Activated T-helper 1 cell treated with anti-CD3 and anti-CD28 coated beads, Interleukin-2, amount 50 U/mL, for 16 hours (primary cell): Measurements from ENCODE around the gene DNM3.

Experiments used
- DNase-seq, 2 donors: peaks; one replicate each; pipeline ENCODE4 v3.0.0-alpha.2; 2020; ENCODE audit warnings: low read depth in 1 of 2, low spot score in 1 of 2

Gene DNM3

DNA sequence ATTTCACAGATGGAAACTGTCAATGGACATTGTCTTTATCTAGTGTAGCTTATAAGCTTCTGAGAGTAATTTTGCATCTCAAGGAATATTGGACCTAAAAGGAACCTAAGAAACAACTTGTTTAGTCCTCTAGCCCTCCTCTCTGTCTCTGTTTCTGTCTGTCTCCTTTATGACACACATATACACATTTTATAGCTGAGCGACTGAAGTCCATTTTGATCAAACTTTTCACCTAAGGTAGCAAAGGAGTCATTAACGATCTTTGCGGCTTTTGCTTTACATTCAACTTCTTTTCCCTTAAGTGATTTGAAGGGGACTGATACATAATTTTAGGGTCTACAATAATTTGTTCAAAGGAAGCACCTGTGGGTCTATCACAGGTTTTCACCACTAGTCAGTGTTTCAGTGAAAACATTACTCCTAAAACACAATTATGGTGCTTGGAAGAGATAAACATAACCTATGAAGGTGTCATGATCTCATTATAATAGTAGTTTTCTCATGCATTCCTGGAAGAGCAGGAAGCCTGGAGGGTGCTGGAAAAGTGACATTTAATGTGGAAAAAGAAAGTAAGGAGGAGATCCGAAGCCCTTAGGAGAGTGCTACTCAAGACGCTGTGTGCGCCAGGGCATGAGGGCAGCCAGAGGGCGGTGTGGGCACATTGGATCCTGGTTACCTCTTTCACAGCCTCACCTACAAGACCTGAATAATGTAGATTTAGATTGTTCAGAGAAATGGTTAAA is 248.6 kb downstream of the DNM3 start:
- DNase-seq, result peak; percentile 16 to 24

GRCh38 chr1:172090511-172090817 is 249.2 kb downstream of the DNM3 start:
- no peak for DNase-seq

GRCh38 chr1:172095846-172096245 is 254.5 kb downstream of the DNM3 start:
- no peak for DNase-seq

GRCh38 chr1:172105230-172105629 is 263.9 kb downstream of the DNM3 start:
- DNase-seq, result no peak

DNA sequence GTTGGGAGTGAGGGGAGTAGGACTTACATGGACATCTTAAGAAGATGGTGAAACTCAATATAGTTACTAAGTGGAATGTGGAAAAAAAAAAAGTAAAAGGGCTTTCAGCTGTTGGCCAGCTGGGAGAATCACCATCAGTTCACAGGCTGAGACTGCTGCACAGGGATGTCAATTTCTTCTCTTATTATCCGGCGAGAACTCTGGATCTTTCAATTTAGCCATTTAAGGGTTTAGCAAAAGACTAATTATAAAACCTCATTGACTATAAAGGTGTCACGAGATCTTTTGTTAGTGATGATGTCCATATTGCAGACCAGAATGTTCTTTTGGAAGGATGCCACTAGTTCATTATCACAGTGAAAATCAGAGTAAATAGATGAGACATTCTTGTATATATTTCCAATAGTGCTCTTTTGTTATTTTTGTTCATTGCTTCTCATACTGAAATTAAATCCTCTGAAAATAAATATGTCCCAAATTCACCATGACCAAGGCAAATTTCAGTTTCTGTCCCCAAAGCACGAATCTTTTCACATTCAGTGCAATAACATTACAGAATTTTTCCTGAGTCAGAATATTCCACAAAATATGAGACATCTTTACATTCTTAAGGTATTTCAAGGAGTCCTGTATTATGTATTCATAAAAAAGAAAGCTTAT is 266.1 kb downstream of the DNM3 start:
- no peak for DNase-seq

DNA sequence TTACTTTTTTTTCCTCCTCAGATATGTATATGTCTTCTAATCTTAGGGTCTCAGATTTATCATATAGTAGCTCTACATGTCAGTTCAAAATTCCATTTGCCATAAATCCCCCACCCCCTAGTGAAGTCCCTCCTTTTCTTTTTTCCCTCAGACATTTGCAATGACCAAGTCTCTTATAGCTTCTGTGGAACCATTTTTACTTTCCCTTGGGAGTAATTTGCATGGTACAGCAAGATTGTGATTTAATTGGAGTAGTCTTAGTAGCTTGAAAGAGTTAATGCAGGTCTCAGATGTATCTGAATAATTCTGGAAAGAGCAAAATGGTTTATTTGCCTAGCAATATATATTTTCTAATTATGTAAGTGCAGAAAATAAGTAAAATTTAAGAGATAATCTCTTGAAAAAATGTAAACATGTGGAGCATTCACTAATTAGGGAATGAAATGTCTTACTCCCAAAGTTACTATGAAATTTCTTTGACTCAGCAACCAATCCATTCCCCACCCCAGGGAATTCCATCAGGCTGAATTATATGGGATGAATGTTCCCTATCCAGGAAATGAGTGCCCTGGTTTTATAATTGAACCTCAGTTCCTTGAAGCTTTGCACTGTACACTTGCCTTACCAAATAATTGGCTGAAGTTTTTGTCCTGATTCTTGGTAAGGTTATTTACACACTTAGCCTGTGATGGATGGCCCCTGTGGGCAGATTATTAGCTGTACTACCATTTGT is 267.0 kb downstream of the DNM3 start:
- DNase-seq, result no peak

DNA sequence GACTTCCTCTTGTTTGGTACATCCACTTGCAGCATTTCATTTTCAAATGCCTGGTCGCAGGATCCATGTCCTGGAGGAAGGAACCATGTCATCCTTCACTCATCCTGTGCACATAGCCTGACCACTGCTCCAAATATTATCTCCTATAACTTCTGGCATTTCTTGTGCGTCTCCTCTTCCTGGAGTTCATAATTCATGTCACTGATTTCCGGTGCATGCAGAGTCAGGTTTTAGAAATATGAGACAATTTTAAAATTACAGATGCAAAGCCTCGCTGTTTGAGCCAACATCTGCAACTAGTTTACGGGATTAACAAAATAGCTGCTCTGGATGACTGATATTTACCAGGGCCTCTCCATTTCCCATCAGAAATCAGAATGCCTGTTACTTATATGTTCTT is 268.1 kb downstream of the DNM3 start:
- no peak for DNase-seq

GRCh38 chr1:172112576-172112975 is 271.3 kb downstream of the DNM3 start:
- DNase-seq, result no peak

DNA sequence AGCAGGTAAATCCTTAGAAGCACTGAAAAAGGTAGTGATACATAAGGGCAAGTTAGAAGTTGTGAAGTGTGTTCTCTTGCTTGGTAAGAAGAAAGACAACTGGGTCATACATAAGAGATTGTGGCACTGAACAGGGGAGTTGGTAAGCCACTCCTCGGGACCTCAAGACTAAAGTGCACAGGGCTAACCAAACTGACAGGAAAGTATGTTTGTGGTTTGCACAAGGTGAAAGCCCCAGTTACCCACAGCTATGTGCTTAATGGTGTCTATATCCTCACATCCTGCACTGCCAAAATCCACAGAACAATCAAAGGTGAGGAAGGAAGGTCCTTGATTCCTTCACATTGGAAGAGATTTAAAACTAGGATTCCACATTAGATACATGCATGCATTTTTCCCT is 276.5 kb downstream of the DNM3 start:
- no peak for DNase-seq

GRCh38 chr1:172118618-172119017 is 277.3 kb downstream of the DNM3 start:
- DNase-seq, result no peak

DNA sequence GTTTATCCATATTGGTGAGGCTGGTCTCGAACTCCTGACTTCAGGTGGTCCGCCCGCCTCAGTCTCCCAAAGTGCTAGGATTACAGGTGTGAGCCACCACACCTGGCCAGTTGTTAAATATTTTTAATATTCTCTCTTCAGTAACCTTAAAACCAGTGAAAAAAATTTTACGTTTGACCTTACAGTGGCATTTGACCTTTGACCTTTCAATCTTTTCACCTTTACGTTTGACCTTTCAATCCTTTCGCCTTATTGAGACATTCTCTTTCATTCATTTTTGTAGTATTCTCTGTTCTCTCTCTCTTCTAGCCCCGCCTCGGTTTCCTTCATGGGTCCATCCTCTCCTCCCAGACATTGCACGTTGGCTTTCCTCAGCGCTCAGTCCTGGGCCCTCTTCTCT is 277.9 kb downstream of the DNM3 start:
- no peak for DNase-seq

GRCh38 chr1:172120381-172120780 is 279.1 kb downstream of the DNM3 start:
- no peak for DNase-seq

DNA sequence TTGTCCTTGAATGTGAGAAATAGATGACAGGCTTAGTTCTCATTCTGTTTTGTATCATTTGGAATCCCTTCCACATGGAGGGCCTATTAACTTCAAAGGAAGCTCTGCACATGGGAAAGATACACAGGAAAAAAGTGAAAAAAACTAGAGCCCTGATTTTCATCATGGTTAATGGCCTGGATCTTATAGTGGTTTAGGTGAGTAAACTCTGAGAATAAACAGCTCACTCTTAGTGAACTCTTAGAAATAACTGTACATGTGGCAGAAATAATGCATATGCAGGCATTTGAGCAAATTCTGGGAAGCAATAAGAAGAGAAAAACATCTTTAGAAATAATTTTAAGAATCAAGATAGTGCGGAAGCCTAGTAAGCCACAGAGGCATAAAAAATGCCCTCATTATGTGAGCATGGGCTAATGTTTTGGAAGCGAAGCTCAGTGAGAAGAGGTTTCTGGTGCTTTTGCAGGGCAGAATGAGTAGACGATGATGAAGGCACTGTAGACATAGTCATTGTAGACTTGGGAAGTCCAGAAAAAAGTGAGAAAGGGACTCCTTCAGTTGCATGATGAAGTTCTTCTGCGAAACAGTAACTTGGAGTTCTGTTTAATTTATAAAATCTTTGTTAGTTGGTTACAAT is 279.9 kb downstream of the DNM3 start:
- DNase-seq, result no peak

DNA sequence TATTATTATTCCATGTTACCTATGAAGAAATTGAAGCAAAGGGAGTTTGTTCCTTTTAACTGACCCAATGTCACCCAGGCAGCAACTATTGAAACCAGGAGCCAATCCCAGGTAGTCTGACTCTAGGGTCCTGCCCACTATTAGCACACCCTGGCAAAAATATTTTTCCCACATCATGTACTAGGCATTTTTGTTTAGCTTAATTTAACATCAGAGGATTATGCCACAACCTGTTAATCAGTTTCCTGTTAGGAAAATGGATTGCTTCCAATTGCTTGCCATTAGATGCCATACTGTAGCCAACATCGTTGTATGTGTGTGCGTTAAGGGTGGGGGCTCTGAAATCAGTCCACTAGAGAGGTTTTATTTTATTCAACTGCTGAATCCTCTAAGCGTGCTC is 281.1 kb downstream of the DNM3 start:
- DNase-seq, result no peak

GRCh38 chr1:172125250-172125649 is 284.0 kb downstream of the DNM3 start:
- no peak for DNase-seq

GRCh38 chr1:172125812-172126430 is 284.6 kb downstream of the DNM3 start:
- DNase-seq, result no peak

DNA sequence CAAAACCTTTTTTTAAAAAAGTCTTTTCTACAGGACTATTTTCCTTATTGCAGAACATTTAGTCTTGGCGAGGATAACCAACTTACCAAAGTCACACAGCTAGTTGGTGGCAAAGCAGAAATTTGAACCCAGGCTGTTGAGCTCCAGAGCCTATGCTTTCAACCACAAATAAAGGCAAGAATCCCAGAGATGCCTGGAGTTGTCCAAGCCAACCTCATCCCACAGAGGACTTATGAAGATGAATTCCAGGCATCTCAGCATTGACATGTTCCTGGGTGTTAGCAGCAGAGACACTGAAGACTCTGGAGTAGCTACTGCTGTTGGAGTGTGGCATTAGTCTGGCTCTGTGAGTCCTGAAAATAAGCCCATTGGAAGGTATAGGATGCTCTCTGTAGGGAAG is 291.5 kb downstream of the DNM3 start:
- DNase-seq, result no peak

- DNase-seq, result no peak
These were observed 292.9 kb downstream of the DNM3 start for GRCh38 chr1:172134087-172134731.

GRCh38 chr1:172135076-172135672 is 293.9 kb downstream of the DNM3 start:
- DNase-seq, result no peak

- no peak for DNase-seq
These were observed 294.8 kb downstream of the DNM3 start for GRCh38 chr1:172135978-172136610.
